GM12878 (cell line): Measurements from ENCODE around the gene CCDC88A. TPM values are rescaled to one million over a fixed set of nuclear protein-coding genes. Genes with fewer than 3 reads are reported as not detected.
"Not testable (repeated sequence)": the region's sequence is repeated elsewhere in the genome, so short reads cannot be mapped to it uniquely, and the experiment has no call there.

Experiments used
- ATAC-seq: fragments of 200-7000 bp; cut with Tn5 transposase; 3 replicates; pipeline ENCODE4 v1.9.1; 2020; ENCODE audit warnings: mild to moderate bottlenecking, moderate library complexity
- BruUV-seq: library from RNA; stranded (reverse); fragments of 400-500 nt; replicated peaks from 2 replicates; lab custom pipeline; 2021; lab: Mats Ljungman, UMichigan
- CTCF ChIA-PET: fragments of 300-600 bp; sonication (Branson Sonifier 250); formaldehyde crosslinking; extraction: SDS; loops from one replicate; lab custom pipeline; 2021; ENCODE audit warnings: inconsistent platforms; lab: Yijun Ruan, JAX
- POLR2A ChIA-PET: fragments of 350-600 bp; formaldehyde crosslinking; extraction: SDS; loops from one replicate; lab custom pipeline; 2021; ENCODE audit warnings: inconsistent platforms; lab: Charles Lee
- RAD21 ChIA-PET: fragments of 300-600 bp; sonication (Branson Sonifier 250); formaldehyde crosslinking; loops from one replicate; lab custom pipeline; 2023; ENCODE audit warnings: antibody characterized with exemption; ENCODE audit not compliant: unreplicated experiment; lab: Charles Lee
- SMC1A ChIA-PET: fragments of 300-600 bp; sonication (Branson Sonifier 250); formaldehyde crosslinking; loops from one replicate; lab custom pipeline; 2023; ENCODE audit not compliant: unreplicated experiment, uncharacterized antibody; lab: Charles Lee
- DNase-seq: peaks from one replicate; pipeline ENCODE4 v3.0.0-alpha.2; 2011; ENCODE audit warnings: low read depth, low spot score
- FAIRE-seq: peaks from 3 replicates; lab custom pipeline; 2011; peaks lifted over from hg19 to GRCh38; lab: Jason Lieb, UNC
- H2AFZ ChIP-seq: 2 replicates; pipeline ENCODE4 v1.6.0; 2011; ENCODE audit warnings: low read depth, low read length, control low read depth; ENCODE audit not compliant: control insufficient read depth
- H3K27ac ChIP-seq: 2 replicates; pipeline ENCODE4 v1.5.1; 2011; ENCODE audit warnings: control low read depth; ENCODE audit not compliant: control insufficient read depth, insufficient read depth
- H3K27me3 ChIP-seq, 2 experiments: replicated peaks in 1 of 2; 2 replicates each; pipeline versions ENCODE4 v1.6.0 to v1.6.1; 2011; ENCODE audit warnings: low read length in 1 of 2; ENCODE audit not compliant: control insufficient read depth in 2 of 2, insufficient read depth in 2 of 2
- H3K36me3 ChIP-seq, 2 experiments: 2 replicates each; pipeline ENCODE4 v1.5.1; 2011; ENCODE audit warnings: low read length in 1 of 2; ENCODE audit not compliant: control insufficient read depth in 2 of 2, insufficient read depth in 2 of 2
- H3K4me1 ChIP-seq: 2 replicates; pipeline ENCODE4 v1.6.1; 2011; ENCODE audit warnings: mild to moderate bottlenecking, low read length, moderate library complexity, mixed read lengths; ENCODE audit not compliant: control insufficient read depth, insufficient read depth
- H3K4me2 ChIP-seq: 2 replicates; pipeline ENCODE4 v1.6.0; 2011; ENCODE audit warnings: control low read depth; ENCODE audit not compliant: control insufficient read depth, insufficient read depth
- H3K4me3 ChIP-seq: fragments of 200-600 bp; sonication (generic); 2 replicates; pipeline ENCODE4 v1.5.1; 2016
- H3K79me2 ChIP-seq: 2 replicates; pipeline ENCODE4 v1.6.0; 2011; ENCODE audit warnings: low read length; ENCODE audit not compliant: control insufficient read depth, insufficient read depth
- H3K9ac ChIP-seq: 2 replicates; pipeline ENCODE4 v1.8.0; 2011; ENCODE audit warnings: low read length, control low read depth, mixed read lengths; ENCODE audit not compliant: control insufficient read depth, insufficient read depth
- H3K9me3 ChIP-seq: replicated peaks from 3 replicates; pipeline ENCODE4 v1.5.1; 2011; ENCODE audit warnings: mild to moderate bottlenecking, low read length; ENCODE audit not compliant: control insufficient read depth, insufficient read depth
- H4K20me1 ChIP-seq: 2 replicates; pipeline ENCODE4 v1.6.0; 2011; ENCODE audit not compliant: control insufficient read depth, insufficient read depth
- LARP7 ChIP-seq: fragments of 450-650 bp; IDR thresholded peaks from 2 replicates; pipeline ENCODE4 v1.6.1; 2017; ENCODE audit warnings: mild to moderate bottlenecking
- NBN ChIP-seq: fragments of 450-650 bp; IDR thresholded peaks from 2 replicates; pipeline ENCODE4 v1.6.1; 2016
- POLR2A ChIP-seq: IDR thresholded peaks from 2 replicates; pipeline ENCODE4 v1.6.1; 2011; ENCODE audit warnings: low read depth, mild to moderate bottlenecking, low read length
- RELA ChIP-seq: fragments of 450-650 bp; IDR thresholded peaks from 2 replicates; pipeline ENCODE4 v1.8.0; 2014; ENCODE audit warnings: borderline replicate concordance; ENCODE audit not compliant: partially characterized antibody
- USF2 ChIP-seq: IDR thresholded peaks from 2 replicates; pipeline ENCODE4 v1.6.1; 2011; ENCODE audit warnings: low read depth, low read length, improper control_type of control experiment, borderline replicate concordance
- WRNIP1 ChIP-seq: IDR thresholded peaks from 2 replicates; pipeline ENCODE4 v1.6.1; 2011; ENCODE audit warnings: low read depth, low read length, improper control_type of control experiment, borderline replicate concordance
- WGBS: methylation state at CpG from one replicate; pipeline ENCODE4 v1.1.6; 2016; ENCODE audit warnings: low lambda C conversion rate; ENCODE audit not compliant: insufficient replicate concordance, insufficient coverage; ENCODE audit errors: missing lambda C conversion rate; 5-methylcytosine and 5-hydroxymethylcytosine counted together
- in situ Hi-C: fragments of 300-500 bp; cut with MboI; formaldehyde crosslinking; loops from 9 replicates; pipeline ENCODE4 v1.14.3; 2018; ENCODE audit warnings: mixed read lengths
- intact Hi-C: fragments of 100-400 bp; cut with micrococcal nuclease; formaldehyde crosslinking; loops from one replicate; pipeline ENCODE4 v1.14.2; 2022; ENCODE audit not compliant: unreplicated experiment
- polyA plus RNA-seq, 11 experiments: library from polyadenylated mRNA; depleted of rRNA in 4 of 11; unstranded in 6 of 11; stranded (reverse) in 5 of 11; fragments of >200 nt; fragmentation: Nextera tagmentation in 4 of 11; fragmentation: Illumina TruSeq in 1 of 11; extraction: Ambion mirVana in 4 of 11; extraction: Trizol in 1 of 11; gene quantifications; 1 replicate in 1 of 11; 2 replicates in 10 of 11; pipeline versions ENCODE4 v1.2.1 to v1.2.3, GENCODE V29; 2011 to 2016; ENCODE audit warnings: inconsistent platforms in 2 of 11, missing spikeins in 2 of 11, low read depth in 1 of 11
- total RNA-seq, 4 experiments: library from RNA; depleted of rRNA in 3 of 4; stranded (reverse); fragments of >200 nt in 3 of 4; fragmentation: Illumina TruSeq in 1 of 4; extraction: Trizol in 1 of 4; gene quantifications; 2 replicates each; pipeline versions ENCODE4 v1.2.1 to v1.2.3, GENCODE V29; 2013 to 2021
- TF ChIP-seq, protein P1 (sequence below), 3 experiments: IDR thresholded peaks in 2 of 3; conservative IDR thresholded peaks in 1 of 3; 2 replicates each; pipeline ENCODE4 v1.5.1; 2011; ENCODE audit warnings: low read depth in 3 of 3, low read length in 3 of 3, mild to moderate bottlenecking in 3 of 3, control low read depth in 2 of 3, moderate library complexity in 2 of 3, inconsistent platforms in 1 of 3, mixed read lengths in 1 of 3; ENCODE audit not compliant: control insufficient read depth in 2 of 3, insufficient read depth in 1 of 3; ENCODE audit errors: extremely low read depth in 1 of 3
- TF ChIP-seq, protein P2 (sequence below): IDR thresholded peaks from 2 replicates; pipeline ENCODE4 v1.6.1; 2012; ENCODE audit warnings: low read depth, low read length, improper control_type of control experiment
- TF ChIP-seq, protein P3 (sequence below): fragments of 450-650 bp; IDR thresholded peaks from 2 replicates; pipeline ENCODE4 v1.6.1; 2017; ENCODE audit warnings: low read depth, mild to moderate bottlenecking, moderate library complexity
- TF ChIP-seq, protein P4 (sequence below): fragments of 450-650 bp; IDR thresholded peaks from 2 replicates; pipeline ENCODE4 v1.6.1; 2017; ENCODE audit warnings: borderline replicate concordance

Gene CCDC88A
- total and polyA plus RNA-seq, 10 of the 15 experiments (the other 5 are each of a cell fraction or from before 2014, with no cell fraction given), result 1.8 to 71.6 (median 45.9) TPM

- in situ Hi-C loops, result no loop called here
- no peak overlapping the region for H2AFZ ChIP-seq
- intact Hi-C loops, result no loop called here
- no peaks in the 10 kb centered on the region for H4K20me1 ChIP-seq
- H3K9me3 ChIP-seq, result no peaks in the 10 kb centered on the region
- H3K4me3 ChIP-seq, result no peak overlapping the region
- H3K79me2 ChIP-seq, result no peaks in the 10 kb centered on the region
- TF ChIP-seq, protein P1, sequence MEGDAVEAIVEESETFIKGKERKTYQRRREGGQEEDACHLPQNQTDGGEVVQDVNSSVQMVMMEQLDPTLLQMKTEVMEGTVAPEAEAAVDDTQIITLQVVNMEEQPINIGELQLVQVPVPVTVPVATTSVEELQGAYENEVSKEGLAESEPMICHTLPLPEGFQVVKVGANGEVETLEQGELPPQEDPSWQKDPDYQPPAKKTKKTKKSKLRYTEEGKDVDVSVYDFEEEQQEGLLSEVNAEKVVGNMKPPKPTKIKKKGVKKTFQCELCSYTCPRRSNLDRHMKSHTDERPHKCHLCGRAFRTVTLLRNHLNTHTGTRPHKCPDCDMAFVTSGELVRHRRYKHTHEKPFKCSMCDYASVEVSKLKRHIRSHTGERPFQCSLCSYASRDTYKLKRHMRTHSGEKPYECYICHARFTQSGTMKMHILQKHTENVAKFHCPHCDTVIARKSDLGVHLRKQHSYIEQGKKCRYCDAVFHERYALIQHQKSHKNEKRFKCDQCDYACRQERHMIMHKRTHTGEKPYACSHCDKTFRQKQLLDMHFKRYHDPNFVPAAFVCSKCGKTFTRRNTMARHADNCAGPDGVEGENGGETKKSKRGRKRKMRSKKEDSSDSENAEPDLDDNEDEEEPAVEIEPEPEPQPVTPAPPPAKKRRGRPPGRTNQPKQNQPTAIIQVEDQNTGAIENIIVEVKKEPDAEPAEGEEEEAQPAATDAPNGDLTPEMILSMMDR (IDR thresholded peaks at IDR 0.05 in 2 of 3, conservative IDR thresholded peaks at IDR 0.05 in 1 of 3; ENCODE audit: control insufficient read depth in 2 of 3, extremely low read depth in 1 of 3, insufficient read depth in 1 of 3, low read depth in 3 of 3, low read length in 3 of 3), result no peak
- TF ChIP-seq POLR2A (no peak), NBN (no peak), RELA (no peak), LARP7 (no peak), USF2 (no peak), WRNIP1 (no peak)
- TF ChIP-seq, protein P2, sequence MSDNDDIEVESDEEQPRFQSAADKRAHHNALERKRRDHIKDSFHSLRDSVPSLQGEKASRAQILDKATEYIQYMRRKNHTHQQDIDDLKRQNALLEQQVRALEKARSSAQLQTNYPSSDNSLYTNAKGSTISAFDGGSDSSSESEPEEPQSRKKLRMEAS, result no peak
- TF ChIP-seq, protein P3, sequence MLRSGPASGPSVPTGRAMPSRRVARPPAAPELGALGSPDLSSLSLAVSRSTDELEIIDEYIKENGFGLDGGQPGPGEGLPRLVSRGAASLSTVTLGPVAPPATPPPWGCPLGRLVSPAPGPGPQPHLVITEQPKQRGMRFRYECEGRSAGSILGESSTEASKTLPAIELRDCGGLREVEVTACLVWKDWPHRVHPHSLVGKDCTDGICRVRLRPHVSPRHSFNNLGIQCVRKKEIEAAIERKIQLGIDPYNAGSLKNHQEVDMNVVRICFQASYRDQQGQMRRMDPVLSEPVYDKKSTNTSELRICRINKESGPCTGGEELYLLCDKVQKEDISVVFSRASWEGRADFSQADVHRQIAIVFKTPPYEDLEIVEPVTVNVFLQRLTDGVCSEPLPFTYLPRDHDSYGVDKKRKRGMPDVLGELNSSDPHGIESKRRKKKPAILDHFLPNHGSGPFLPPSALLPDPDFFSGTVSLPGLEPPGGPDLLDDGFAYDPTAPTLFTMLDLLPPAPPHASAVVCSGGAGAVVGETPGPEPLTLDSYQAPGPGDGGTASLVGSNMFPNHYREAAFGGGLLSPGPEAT, result no peak
- TF ChIP-seq, protein P4, sequence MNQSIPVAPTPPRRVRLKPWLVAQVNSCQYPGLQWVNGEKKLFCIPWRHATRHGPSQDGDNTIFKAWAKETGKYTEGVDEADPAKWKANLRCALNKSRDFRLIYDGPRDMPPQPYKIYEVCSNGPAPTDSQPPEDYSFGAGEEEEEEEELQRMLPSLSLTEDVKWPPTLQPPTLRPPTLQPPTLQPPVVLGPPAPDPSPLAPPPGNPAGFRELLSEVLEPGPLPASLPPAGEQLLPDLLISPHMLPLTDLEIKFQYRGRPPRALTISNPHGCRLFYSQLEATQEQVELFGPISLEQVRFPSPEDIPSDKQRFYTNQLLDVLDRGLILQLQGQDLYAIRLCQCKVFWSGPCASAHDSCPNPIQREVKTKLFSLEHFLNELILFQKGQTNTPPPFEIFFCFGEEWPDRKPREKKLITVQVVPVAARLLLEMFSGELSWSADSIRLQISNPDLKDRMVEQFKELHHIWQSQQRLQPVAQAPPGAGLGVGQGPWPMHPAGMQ, result no peak
- TF ChIP-seq, all 136 proteins: peak for 0
- Histone ChIP-seq H3K36me3 (peaks cover 2 to 10% of the 10 kb centered on the region in 2 experiments), H3K9ac (no peak overlapping the region), H3K4me2 (no peak overlapping the region), H3K4me1 (no peaks in the 10 kb centered on the region), H3K27me3 (no peaks in the 10 kb centered on the region), H3K27ac (no peak overlapping the region)
- no peak for ATAC-seq
- WGBS, result 9% methylated on average over 1 of the region's 1 CpG
- no peak for FAIRE-seq
- RAD21 ChIA-PET, result no interaction called here
- SMC1A ChIA-PET, result no interaction called here
- DNase-seq, result no peak
- BruUV-seq, result no TSS peak
- CTCF ChIA-PET, result interaction anchor here (0.9 to 1.2 kb wide), 2 partner anchors 10 to 16 kb away, joined by 3 to 4 read pairs; no protein-coding TSS in a partner anchor
- POLR2A ChIA-PET, result interaction anchor here (0.5 kb wide), 1 partner anchor 27 kb away, joined by 3 read pairs; no protein-coding TSS in a partner anchor
Observed at GRCh38 chr2:55242617-55243016, 177.0 kb downstream of the CCDC88A start.

DNA sequence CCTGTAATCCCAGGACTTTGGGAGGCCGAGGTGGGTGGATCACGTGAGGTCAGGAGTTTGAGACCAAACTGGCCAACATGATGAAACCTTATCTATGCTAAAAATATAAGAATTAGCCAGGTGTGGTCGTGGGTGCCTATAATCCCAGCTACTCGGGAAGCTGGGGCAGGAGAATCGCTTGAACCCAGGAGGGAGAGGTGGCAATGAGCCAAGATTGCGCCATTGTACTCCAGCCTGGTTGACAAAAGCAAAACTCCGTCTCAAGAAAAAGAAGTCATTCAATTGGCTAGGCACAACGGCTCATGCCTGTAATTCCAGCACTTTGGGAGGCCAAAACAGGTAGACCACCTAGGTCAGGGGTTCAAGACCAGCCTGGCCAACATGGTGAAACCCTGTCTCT is 178.1 kb downstream of the CCDC88A start:
- H3K79me2 ChIP-seq, DNase-seq, H3K27ac ChIP-seq, intact Hi-C loops, SMC1A ChIA-PET, H3K9ac ChIP-seq, FAIRE-seq, H2AFZ ChIP-seq, H3K4me3 ChIP-seq, BruUV-seq, ATAC-seq, RAD21 ChIA-PET, in situ Hi-C loops, H3K27me3 ChIP-seq, H3K4me1 ChIP-seq, H3K4me2 ChIP-seq, H4K20me1 ChIP-seq, H3K9me3 ChIP-seq: not testable (repeated sequence)
- 96% methylated on average over 8 of the region's 8 CpGs for WGBS
- POLR2A ChIA-PET, result interaction anchor here (0.7 kb wide), 2 partner anchors 27 to 31 kb away, joined by 4 to 10 read pairs; no protein-coding TSS in a partner anchor
- CTCF ChIA-PET, result interaction anchor here (0.7 to 1.2 kb wide), 3 partner anchors 11 to 212 kb away, joined by 3 to 4 read pairs (median 3); no protein-coding TSS in a partner anchor
- H3K36me3 ChIP-seq, result peaks cover 2 to 13% of the 10 kb centered on the region in 2 experiments
